ENCODE measurements around the gene IGF2BP2. TPM values are rescaled to one million over a fixed set of nuclear protein-coding genes. Genes with fewer than 3 reads are reported as not detected.

Gene IGF2BP2
- total and polyA plus RNA-seq, 4 donors: 7.8 to 92.6 (median 11.8) TPM

DNA sequence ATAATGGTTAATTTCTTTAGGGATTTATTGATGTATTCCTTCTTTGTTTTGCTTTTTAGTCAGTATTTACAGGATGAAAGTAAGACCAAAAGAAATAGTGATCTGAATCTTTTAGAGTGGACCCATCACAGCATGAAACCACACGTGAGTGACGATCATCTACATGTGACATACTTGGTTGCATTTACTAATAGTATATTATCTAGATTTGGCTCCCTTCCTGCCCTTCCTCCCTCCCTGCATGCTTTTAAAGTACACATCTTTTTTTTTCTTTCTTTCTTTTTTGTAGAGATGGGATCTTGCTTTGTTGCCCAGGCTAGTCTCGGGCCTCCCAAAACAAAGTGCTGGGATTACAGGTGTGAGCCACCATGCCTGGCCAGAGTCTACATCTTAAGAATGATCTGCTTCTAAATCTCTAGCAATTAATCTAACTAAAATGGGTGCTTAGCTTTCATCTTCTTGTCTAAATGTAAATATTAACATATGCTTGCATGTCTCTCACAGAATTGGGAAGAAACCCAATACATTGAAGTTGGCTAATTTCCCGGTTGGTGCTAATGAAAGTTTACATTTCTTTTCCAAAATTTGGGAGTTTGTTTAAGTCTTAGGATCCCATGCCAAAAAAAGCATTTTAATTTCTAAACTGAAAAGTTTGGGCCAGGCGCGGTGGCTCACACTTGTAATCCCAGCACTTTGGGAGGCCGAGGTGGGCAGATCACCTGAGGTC, 200.7 kb downstream of the IGF2BP2 start:
- H3K4me3 ChIP-seq: no peak overlapping the region
- no peak for ATAC-seq (ENCODE audit: insufficient read depth, low FRiP score)
- H3K27me3 ChIP-seq (ENCODE audit: control insufficient read depth in 3 of 3, insufficient read depth in 3 of 3, low read length in 2 of 3): no peaks in the 10 kb centered on the region
- H3K4me1 ChIP-seq (ENCODE audit: control insufficient read depth in 5 of 5, insufficient read depth in 5 of 5, low read length in 5 of 5): peaks cover 0 to 3% (median under 1%) of the 10 kb centered on the region in 5 donors
- WGBS, 2 donors: 92 to 94% methylated on average over 7 of the region's 7 CpGs
- H3K27ac ChIP-seq (ENCODE audit: low read depth in 1 of 2, low read length in 1 of 2): no peak overlapping the region
- TF ChIP-seq, protein P1, sequence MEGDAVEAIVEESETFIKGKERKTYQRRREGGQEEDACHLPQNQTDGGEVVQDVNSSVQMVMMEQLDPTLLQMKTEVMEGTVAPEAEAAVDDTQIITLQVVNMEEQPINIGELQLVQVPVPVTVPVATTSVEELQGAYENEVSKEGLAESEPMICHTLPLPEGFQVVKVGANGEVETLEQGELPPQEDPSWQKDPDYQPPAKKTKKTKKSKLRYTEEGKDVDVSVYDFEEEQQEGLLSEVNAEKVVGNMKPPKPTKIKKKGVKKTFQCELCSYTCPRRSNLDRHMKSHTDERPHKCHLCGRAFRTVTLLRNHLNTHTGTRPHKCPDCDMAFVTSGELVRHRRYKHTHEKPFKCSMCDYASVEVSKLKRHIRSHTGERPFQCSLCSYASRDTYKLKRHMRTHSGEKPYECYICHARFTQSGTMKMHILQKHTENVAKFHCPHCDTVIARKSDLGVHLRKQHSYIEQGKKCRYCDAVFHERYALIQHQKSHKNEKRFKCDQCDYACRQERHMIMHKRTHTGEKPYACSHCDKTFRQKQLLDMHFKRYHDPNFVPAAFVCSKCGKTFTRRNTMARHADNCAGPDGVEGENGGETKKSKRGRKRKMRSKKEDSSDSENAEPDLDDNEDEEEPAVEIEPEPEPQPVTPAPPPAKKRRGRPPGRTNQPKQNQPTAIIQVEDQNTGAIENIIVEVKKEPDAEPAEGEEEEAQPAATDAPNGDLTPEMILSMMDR (IDR thresholded peaks at IDR 0.05; ENCODE audit: control extremely low read depth, extremely low read depth): no peak
- peaks cover 9 to 27% (median 17%) of the 10 kb centered on the region in 4 donors for H3K36me3 ChIP-seq (ENCODE audit: control insufficient read depth in 4 of 4, insufficient read depth in 4 of 4, low read length in 4 of 4)
- DNase-seq: peak; percentile 30 to 89 (median 86)
- H3K9ac ChIP-seq (ENCODE audit: insufficient read depth in 1 of 2, low read length in 2 of 2): no peak overlapping the region
- no peaks in the 10 kb centered on the region for H3K9me3 ChIP-seq (ENCODE audit: control insufficient read depth in 4 of 4, insufficient read depth in 3 of 4, low read length in 3 of 4)

DNA sequence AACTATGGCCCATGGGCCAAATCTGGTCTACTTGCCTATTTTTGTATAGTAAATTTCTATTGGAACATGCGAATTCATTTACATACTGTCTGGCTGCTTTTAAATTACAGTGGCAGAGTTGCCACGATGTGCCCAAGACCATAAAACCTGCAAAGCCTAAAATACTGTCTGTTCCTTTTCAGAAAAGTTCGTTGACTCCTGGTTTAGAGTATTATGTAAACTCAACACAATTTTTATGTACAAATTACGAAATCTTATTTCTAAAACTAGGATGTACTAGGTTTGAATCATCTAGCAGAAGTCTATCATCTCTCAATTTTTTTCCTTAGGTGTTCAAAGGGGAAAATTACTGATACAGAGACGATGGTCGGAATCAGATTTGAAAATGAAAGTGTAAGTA, 211.8 kb downstream of the IGF2BP2 start:
- WGBS, 2 donors: 61 to 76% methylated on average over 6 of the region's 6 CpGs

DNA sequence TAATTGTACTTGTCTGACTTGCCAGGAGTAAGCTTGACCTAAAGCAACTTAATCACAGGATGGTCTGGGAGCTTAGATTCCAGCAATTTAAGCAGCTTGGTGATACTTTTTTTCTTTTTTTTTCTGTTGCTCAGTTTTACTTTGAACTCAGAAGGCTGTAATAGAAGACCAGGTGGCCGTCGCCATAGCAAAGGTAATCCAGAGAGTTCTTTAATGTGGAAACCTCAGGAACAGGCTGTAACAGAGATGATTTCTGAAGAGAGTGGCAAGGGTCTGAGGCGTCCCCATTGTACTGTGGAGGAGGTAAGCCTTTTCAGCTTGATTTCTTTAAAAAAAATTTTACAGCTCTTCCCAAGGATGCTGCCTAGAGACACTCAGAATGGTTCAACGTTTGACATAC, 218.6 kb downstream of the IGF2BP2 start:
- peaks cover 11 to 43% (median 30%) of the 10 kb centered on the region in 4 donors for H3K36me3 ChIP-seq (ENCODE audit: control insufficient read depth in 4 of 4, insufficient read depth in 4 of 4, low read length in 4 of 4)

More for the DNA sequence above, 211.8 kb downstream of the IGF2BP2 start:
- Histone ChIP-seq H3K36me3 (ENCODE audit: control insufficient read depth in 4 of 4, insufficient read depth in 4 of 4, low read length in 4 of 4) (peaks cover 16 to 57% (median 29%) of the 10 kb centered on the region in 4 donors), H3K27ac (ENCODE audit: low read depth in 1 of 2, low read length in 1 of 2) (no peak overlapping the region), H3K4me3 (no peak overlapping the region), H3K27me3 (ENCODE audit: control insufficient read depth in 3 of 3, insufficient read depth in 3 of 3, low read length in 2 of 3) (no peaks in the 10 kb centered on the region), H3K9ac (ENCODE audit: insufficient read depth in 1 of 2, low read length in 2 of 2) (no peak overlapping the region), H3K9me3 (ENCODE audit: control insufficient read depth in 4 of 4, insufficient read depth in 3 of 4, low read length in 3 of 4) (no peaks in the 10 kb centered on the region), H3K4me1 (ENCODE audit: control insufficient read depth in 5 of 5, insufficient read depth in 5 of 5, low read length in 5 of 5) (no peaks in the 10 kb centered on the region)
- TF ChIP-seq, protein P1 (IDR thresholded peaks at IDR 0.05; ENCODE audit: control extremely low read depth, extremely low read depth): no peak
- DNase-seq (no peak), ATAC-seq (ENCODE audit: insufficient read depth, low FRiP score) (no peak)

More for the DNA sequence above, 218.6 kb downstream of the IGF2BP2 start:
- no peaks in the 10 kb centered on the region for H3K27me3 ChIP-seq (ENCODE audit: control insufficient read depth in 3 of 3, insufficient read depth in 3 of 3, low read length in 2 of 3)
- WGBS, 2 donors: 84 to 97% methylated on average over 4 of the region's 4 CpGs
- H3K27ac ChIP-seq (ENCODE audit: low read depth in 1 of 2, low read length in 1 of 2): no peak overlapping the region
- H3K4me3 ChIP-seq: no peak overlapping the region
- H3K9ac ChIP-seq (ENCODE audit: insufficient read depth in 1 of 2, low read length in 2 of 2): no peak overlapping the region
- H3K4me1 ChIP-seq (ENCODE audit: control insufficient read depth in 5 of 5, insufficient read depth in 5 of 5, low read length in 5 of 5): no peaks in the 10 kb centered on the region
- TF ChIP-seq, protein P1 (IDR thresholded peaks at IDR 0.05; ENCODE audit: control extremely low read depth, extremely low read depth): no peak
- H3K9me3 ChIP-seq (ENCODE audit: control insufficient read depth in 4 of 4, insufficient read depth in 3 of 4, low read length in 3 of 4): no peaks in the 10 kb centered on the region
- no peak for DNase-seq
- ATAC-seq (ENCODE audit: insufficient read depth, low FRiP score): no peak
